AG09319 (cell line): ENCODE data around the gene C22orf15.

Experiments used
- DNase-seq: peaks from one replicate; pipeline ENCODE4 v3.0.0-alpha.2; 2010; ENCODE audit warnings: low read depth; ENCODE audit errors: extremely low read depth
- TF ChIP-seq, protein P1 (sequence below): IDR thresholded peaks from 2 replicates; pipeline ENCODE4 v1.5.1; 2011; ENCODE audit warnings: low read depth, mild to moderate bottlenecking, inconsistent platforms, low read length, moderate library complexity

Gene C22orf15

DNA sequence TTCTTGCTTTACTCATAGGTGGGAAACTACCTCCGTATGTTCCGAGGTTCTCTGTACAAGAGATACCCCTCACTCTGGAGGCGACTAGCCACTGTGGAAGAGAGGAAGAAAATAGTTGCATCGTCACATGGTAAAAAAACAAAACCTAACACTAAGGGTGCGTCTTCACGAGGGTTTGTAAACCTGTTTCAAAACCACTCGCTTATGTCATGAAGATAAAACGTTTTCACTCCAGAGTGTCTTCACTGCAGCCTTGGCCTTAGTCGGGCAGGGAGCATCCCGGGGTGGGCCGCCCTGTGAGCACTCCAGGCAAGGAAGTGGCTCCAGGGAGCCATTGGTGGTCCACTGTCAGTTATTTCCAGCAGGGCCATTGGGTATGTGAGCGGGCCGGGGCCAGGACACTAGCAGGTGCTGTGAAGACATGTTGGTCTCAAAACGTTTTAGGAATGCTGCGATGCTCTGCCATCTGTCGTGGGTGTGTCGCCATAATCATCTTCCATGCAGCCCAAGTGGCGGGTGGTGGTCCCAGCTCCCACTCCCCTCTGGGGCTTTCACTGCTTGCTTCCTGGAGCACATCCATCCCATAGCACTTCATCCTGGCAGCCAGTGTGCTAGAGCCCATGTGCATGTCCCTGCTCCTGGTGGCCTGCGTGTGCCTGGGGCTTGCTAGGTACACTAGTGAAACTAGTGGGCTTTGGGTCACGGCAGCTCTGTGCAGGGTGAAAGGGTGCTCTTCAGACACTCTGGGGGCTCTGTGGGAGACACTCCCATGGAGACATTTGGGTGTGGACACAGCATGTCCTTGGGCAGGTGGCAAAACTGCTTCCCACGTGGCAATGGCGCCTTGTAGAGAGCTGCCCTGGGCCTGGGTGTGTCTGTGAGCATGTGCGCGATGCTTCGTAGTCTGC is 29.2 kb downstream of the C22orf15 start:
- TF ChIP-seq, protein P1, sequence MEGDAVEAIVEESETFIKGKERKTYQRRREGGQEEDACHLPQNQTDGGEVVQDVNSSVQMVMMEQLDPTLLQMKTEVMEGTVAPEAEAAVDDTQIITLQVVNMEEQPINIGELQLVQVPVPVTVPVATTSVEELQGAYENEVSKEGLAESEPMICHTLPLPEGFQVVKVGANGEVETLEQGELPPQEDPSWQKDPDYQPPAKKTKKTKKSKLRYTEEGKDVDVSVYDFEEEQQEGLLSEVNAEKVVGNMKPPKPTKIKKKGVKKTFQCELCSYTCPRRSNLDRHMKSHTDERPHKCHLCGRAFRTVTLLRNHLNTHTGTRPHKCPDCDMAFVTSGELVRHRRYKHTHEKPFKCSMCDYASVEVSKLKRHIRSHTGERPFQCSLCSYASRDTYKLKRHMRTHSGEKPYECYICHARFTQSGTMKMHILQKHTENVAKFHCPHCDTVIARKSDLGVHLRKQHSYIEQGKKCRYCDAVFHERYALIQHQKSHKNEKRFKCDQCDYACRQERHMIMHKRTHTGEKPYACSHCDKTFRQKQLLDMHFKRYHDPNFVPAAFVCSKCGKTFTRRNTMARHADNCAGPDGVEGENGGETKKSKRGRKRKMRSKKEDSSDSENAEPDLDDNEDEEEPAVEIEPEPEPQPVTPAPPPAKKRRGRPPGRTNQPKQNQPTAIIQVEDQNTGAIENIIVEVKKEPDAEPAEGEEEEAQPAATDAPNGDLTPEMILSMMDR, result no peak

DNA sequence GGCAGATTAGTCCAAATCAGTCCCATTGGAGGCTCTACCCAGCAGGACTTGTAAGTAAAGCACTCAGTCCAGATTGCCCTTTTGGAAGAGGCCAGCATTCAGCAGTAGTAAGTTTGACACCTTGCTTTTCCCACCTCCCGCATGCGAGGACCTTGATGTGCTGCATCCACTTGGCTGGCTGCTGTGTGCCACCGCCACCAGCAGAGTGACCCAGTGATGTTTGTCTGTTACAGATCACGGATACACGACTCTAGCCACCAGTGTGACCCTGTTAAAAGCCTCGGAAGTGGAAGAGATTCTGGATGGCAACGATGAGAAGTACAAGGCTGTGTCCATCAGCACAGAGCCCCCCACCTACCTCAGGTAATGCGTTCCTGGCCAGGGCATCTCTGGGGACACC is 30.5 kb downstream of the C22orf15 start:
- no peak for DNase-seq
- TF ChIP-seq, protein P1, result no peak

More for the DNA sequence above, 29.2 kb downstream of the C22orf15 start:
- no peak for DNase-seq

DNA sequence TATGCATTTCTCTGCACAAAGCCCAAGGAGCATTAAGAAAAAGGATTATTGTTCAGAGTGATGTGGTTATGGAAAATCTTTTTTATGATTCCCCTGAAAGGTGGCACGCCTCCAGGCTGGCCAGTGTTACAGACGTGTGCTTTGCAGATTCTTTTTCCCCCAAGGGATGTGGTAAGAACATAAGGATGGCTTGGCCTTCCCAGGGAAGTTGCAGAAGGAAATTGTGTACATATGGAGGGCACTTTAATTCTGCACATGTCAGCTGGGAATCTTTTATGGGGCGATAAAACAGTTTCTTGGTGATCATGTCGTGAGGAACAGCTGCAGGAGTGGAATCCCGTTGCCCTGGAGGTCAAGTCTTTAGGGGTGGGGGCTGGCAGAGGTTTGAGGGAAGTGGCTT is 33.7 kb downstream of the C22orf15 start:
- TF ChIP-seq, protein P1, result no peak
- DNase-seq, result no peak

DNA sequence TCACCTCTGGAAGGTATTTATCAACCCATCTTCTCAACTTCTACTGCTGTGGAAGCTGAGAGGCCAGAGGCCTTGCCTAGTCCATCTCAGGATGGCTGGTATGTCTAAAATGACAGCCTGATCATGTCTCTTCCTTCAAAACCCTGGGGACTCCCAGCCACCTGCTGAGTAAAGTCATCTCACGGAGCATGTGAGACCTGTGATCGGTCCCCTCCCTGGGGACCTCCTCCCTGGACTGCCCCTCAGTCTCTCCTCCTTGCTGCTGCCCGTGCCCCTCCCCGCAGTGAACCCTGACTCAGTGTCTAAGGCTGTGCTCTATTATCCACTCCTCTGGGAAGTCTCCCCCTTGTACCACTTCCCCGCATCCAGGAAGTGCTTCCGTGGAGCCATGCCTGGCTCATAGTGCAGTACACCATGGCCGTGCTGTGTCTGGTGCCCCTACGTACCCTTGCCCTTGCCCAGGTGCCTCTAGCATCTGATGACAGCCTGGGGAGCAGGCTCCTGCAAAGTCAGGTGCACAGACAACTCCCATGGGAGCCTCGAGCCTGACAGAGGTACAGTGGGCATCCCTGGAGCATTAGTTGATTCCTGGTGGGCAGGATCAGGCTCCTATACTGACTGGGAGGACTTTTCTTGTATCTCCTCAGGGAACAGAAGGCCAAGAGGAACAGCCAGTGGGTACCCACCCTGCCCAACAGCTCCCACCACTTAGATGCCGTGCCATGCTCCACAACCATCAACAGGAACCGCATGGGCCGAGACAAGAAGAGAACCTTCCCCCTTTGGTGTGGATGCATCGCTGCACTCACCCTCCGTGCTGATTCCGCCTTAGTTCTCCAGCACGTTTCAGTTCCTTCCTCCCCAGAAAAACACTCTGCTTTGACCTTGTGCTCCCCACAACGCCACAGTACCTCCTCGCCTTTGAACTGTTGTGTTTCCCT is 37.8 kb downstream of the C22orf15 start:
- TF ChIP-seq, protein P1, result no peak
- DNase-seq, result no peak

DNA sequence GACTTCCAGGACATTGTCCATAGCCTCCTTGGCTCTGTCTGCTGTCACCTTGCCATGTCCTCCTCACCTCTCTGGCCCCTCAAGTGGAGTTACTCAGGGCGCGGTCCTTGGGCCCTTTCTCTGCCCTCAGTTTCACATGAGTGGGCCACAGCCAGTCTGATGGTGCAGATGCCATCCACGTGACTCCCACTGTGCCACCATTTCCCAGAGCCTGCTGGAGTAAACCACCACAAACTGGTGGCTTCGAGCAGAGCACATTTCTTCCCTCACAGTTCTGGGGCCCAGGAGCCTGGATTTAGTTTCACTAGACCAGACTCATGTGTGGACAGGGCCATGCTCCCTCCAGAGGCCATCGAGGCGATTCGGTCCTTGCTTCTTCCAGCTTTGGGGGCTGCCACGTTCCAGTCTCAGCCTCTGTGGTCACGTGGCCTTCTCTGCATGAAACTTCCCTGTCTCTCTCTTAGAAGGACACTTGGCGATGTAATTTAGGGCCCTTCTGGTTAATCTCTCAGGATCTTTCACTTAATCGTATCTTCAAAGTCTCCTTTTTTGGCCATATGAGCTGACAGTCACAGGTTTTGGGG is 38.5 kb downstream of the C22orf15 start:
- TF ChIP-seq, protein P1, result no peak
- DNase-seq, result no peak

DNA sequence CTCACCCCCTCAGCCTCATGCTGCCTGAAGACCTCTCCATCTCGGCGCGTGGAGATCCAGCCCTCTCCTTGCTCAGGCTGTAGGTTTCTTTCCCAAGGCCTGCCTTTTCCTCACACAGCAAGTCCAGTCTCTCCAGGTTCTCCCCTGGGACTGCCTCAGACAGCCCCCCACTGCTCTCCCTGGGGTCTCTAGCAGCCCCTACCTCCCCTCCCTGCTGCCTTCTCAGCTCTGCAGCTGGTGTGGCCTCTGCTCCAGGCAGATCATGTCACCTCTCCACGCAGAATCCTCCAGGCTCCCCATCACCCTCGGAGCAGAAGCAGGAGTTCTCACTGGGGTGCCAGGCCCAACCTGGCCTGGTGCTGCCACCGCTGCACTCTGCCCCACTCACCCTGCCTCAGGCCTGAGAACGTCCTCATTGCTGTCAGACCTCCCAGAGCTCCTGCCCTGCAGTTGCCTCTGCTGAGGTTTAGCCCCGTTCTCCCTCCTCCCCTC is 39.1 kb downstream of the C22orf15 start:
- TF ChIP-seq, protein P1, result no peak

More for the DNA sequence above, 39.1 kb downstream of the C22orf15 start:
- DNase-seq, result no peak
